ENCODE data around the gene FBLN1.
"Not testable (repeated sequence)": the region's sequence is repeated elsewhere in the genome, so short reads cannot be mapped to it uniquely, and the experiment has no call there.

FBLN1 gene

DNA sequence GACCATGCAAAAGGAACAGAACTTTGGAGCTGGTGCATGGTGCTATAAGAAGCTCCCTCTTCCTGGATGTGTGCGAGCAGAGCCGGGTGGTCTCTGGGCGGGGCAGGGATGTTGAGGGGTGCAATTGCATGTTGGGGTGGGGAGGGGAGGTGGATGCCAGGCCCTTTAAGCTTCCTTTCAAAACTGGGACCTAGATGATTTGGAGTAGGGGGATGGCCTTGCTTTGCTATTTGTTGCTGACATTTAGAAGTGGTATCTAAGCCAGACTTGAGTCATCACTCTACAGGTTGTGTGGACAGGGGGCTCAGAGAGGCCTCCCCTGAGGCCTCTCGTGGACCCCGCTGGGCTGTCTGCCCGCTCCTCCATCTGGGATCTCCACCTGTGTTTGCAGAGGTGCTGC is 24.8 kb downstream of the FBLN1 start:
- no peak for DNase-seq (ENCODE audit: low read depth in 2 of 2)

DNA sequence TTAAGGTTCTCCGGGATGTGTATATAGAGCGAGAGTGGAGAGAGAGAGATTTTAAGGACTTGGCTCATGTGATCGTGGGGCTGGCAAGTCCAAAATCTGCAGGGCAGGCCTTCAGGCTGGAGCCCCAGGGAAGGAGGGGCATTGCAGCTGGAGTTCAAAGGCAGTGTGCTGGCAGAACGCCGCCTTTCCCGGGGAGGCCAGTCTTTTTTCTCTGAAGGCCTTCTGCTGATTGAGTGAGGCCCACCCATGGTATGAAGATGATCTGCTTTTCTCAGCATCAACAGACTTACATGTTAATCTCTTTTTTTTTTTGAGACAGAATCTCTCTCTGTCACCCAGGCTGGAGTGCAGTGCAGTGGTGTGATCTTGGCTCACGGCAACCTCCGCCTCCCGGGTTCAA is 25.4 kb downstream of the FBLN1 start:
- no peak for DNase-seq (ENCODE audit: low read depth in 2 of 2)

- DNase-seq (ENCODE audit: low read depth in 2 of 2): no peak
Observed at GRCh38 chr22:45529105-45529504, 26.4 kb downstream of the FBLN1 start.

- no peak for DNase-seq (ENCODE audit: low read depth in 2 of 2)
Observed at GRCh38 chr22:45529971-45530575, 27.4 kb downstream of the FBLN1 start.

- no peak for DNase-seq (ENCODE audit: low read depth in 2 of 2)
Observed at GRCh38 chr22:45531441-45532234, 29.0 kb downstream of the FBLN1 start.

- DNase-seq (ENCODE audit: low read depth in 2 of 2): no peak
Observed at GRCh38 chr22:45532235-45532631, 29.6 kb downstream of the FBLN1 start.

GRCh38 chr22:45533703-45534102 is 31.0 kb downstream of the FBLN1 start:
- no peak for DNase-seq (ENCODE audit: low read depth in 2 of 2)

DNA sequence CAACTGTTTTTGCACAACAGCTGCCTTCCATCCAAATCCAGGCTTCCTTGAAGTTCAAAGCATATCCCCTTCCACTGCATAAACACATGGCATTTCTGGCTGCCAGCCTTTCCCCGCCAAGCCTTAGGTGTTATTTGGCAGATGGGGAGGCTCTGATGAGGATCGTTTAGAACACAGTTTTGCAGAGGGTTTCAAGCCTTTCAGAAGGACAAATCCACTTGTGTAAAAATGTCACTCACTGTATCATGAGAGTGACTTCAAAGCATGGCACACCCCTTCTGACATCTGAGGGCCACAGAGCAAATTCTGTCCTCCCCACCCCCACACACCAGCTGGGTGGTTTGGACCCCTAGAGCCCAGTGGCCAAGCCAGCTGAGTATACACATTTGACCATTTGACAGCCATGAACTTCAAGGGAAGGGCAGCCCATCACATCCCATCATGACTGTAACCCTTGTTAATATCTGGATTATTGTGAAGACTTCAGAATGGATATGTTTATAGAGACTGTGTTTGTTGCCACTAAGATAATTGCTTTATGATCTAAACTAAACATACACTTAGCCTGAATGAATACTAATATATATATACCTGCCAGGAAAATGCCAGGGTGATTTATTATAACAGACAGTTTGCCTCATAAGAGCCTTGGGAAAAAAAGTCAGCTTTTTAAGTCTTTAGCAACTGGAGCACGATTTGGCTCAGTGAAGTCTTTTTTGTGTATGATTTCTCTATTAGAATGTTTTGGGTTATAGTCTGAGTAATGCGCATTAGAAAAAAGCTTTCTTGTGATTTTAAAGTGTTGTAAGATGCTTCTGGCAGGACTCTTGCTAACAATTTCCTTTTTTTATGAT is 31.9 kb downstream of the FBLN1 start:
- no peak for DNase-seq (ENCODE audit: low read depth in 2 of 2)

DNA sequence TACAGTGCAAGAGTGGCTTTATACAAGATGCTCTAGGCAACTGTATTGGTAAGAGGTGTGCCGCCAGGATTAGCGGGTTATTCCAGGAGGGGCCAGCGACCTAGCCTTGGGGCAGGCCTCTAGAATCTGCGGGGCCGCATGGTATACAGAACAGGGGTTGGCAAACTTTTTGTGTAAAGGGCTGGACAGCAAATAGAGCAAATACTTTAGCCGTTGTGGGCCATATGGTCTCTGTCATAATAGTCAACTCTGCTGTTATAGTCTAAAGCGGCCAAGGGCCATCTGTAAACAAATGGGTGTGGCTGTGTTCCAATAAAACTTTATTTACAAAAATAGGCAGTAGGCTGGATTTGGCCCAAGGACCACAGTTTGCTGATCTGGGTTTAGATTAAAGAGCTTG is 32.6 kb downstream of the FBLN1 start:
- no peak for DNase-seq (ENCODE audit: low read depth in 2 of 2)

DNA sequence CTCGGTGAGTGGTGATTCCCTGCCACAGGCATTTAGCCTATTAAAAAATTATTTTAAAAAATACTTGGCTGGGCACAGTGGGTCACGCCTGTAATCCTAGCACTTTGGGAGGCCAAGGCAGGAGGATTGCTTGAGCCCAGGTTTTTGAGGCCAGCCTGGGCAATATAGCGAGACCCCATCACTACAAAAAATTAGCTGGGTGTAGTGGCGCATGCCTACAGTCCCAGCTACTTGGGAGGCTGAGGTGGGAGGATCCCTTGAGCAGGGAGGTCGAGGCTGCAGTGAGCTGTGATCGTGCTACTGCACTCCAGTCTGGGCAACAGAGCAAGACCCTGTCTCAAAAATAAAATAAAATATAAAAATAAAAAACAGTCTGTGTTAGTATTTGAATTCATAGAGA is 33.2 kb downstream of the FBLN1 start:
- not testable (repeated sequence) for DNase-seq (ENCODE audit: low read depth in 2 of 2)

DNA sequence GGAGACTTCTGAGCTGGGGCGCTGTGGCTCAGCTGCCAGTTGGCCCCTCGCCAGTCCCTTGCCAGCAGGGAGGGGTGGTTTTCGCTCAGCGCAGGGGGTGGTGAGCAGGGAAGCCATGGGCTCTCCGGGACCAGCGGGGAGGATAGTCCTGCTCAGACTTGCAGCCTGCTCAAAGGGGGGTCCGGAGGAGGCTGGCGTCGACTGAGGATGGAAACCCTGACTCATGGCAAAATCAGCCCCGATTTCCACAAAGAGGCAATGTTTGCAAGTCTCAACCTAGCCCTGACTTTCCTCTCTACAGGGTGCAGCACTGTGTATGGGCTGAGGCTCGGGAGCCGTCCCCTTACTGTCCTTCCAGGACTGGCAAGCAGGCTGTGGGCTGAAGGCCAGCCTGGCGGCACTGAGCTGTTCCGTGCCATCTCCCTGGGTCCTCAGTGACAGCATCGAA is 35.1 kb downstream of the FBLN1 start:
- DNase-seq (ENCODE audit: low read depth in 2 of 2): no peak

DNA sequence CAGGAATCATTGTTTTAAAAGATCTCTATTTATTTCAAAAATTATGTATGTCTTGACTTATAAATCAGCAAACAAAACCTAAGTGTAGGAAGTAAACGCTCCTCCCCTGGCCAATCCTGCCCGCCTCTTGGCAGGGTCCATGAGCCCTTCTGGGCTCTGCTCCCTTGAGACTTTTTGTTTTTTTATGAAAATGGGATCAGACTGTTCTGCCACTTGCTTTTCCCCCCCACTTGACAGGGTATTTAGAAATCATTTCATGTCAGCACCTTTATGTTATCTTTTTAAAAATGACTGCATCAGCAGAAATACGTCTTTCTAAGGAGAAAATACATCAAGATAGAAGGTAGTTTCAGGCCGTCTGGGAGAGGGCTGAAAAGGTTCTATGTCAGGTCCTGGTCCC is 35.6 kb downstream of the FBLN1 start:
- no peak for DNase-seq (ENCODE audit: low read depth in 2 of 2)

DNA sequence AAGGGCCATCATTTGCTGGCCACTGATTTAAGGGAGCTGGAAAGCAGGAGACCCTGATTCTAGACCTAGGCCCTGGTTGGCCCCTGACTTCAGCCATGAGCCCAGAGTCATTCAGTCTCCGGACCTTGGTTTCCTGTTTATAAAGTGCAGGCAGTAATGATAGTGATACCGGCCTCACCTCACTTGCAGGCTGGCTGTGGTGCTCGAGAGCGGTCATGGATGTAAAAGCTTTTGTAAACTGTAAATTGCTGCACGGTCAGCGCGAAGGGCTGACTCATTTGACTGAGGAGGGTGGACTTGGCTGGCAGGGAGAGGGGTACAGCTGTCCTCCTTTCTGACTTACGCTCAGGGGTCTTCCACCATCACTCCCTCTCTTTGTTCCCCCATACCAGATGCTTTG is 37.4 kb downstream of the FBLN1 start:
- no peak for DNase-seq (ENCODE audit: low read depth in 2 of 2)

DNA sequence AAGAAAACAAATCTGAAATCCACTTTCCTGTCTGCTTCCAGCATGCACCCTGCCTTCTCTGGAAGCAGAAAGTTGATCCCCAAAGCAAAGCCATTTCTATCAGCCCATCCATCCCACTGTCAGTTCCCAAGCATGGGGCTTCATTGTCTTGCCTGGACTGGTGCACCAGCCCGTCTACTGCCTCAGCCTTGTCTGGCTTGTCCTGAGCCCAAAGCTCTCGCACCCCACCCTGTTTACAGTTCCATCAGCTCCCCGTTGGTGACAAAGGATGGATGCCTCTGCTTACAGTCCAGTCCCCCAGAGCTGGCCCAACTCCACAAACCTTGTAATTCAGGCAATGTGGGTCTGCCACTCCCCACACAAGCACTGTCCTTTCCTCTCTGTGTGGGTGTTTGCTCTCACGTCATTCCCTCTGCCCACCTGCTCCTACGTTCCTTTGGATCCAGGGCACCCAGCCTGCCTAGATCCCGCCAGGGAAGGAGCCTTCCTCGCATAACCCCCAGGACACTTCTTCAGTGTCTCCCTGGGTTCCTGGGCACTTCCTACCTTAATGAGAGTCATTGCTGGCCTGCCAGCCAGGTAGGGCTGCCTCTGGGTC is 38.8 kb downstream of the FBLN1 start:
- no peak for DNase-seq (ENCODE audit: low read depth in 2 of 2)

- DNase-seq (ENCODE audit: low read depth in 2 of 2): no peak
Observed at GRCh38 chr22:45542001-45542520, 39.4 kb downstream of the FBLN1 start.

DNA sequence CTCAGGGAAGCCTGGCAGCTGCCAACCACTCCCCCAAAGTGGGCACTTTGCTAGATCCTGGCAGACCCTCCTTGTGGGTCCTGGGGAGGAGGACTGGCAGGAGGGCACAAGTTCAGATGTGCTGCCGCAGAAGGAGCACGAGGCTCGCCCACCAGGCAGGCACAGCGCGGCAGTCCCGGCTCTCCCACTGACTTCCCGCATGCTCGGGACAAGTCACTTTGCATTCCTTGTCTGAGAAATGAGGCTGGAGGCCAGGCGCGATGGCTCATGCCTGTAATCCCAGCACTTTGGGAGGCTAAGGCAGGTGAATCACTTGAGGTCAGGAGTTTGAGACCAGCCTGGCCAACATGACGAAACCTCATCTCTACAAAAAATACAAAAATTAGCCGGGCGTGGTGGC is 40.1 kb downstream of the FBLN1 start:
- not testable (repeated sequence) for DNase-seq (ENCODE audit: low read depth in 2 of 2)

DNA sequence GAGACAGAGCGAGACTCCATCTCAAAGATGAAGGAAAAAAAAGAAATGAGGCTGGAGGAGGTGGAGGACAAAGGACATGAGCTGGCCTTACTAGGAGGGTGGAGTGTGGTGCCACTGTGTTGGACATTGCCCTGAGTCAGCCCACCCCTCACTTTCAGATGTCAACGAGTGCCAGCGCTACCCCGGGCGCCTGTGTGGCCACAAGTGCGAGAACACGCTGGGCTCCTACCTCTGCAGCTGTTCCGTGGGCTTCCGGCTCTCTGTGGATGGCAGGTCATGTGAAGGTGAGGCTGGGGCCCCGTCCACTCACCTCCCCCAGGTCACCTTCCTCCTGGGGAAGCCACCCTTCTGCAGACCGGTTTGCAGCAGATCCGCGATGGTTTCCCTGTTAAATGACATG is 40.6 kb downstream of the FBLN1 start:
- DNase-seq (ENCODE audit: low read depth in 2 of 2): no peak

GRCh38 chr22:45544588-45545170 is 42.0 kb downstream of the FBLN1 start:
- DNase-seq (ENCODE audit: low read depth in 2 of 2): no peak

- DNase-seq (ENCODE audit: low read depth in 2 of 2): no peak
Observed at GRCh38 chr22:45546333-45547015, 43.8 kb downstream of the FBLN1 start.

GRCh38 chr22:45547016-45547345 is 44.3 kb downstream of the FBLN1 start:
- no peak for DNase-seq (ENCODE audit: low read depth in 2 of 2)

- DNase-seq (ENCODE audit: low read depth in 2 of 2): no peak
Observed at GRCh38 chr22:45547731-45548130, 45.0 kb downstream of the FBLN1 start.
